ENCODE data around the gene FNIP1.

DNA sequence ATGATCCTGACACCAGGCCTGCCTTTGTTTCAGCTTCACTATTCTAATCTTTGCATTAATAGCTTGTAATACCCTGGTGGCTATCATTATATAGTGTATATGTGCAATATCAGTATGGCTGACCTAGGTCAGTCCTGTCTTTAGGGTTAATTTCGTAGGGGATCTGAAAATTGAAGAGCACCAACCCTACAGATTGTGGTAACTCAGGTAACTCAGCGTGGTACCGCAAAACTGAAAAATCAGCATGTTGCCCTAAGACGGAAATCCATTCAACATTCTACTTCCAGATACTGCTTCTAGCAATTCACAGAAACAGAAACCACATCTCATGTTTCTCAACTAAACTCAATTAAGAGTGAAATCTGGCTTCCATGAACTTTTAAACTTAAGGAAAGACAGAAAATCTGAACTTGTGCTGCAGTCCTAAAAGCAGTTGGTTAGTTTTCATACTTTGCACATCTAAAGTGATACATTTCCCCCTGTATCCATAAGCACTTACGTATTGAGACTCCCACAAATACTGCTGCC lies 78.3 kb downstream of the FNIP1 start:
- TF ChIP-seq, protein P1, sequence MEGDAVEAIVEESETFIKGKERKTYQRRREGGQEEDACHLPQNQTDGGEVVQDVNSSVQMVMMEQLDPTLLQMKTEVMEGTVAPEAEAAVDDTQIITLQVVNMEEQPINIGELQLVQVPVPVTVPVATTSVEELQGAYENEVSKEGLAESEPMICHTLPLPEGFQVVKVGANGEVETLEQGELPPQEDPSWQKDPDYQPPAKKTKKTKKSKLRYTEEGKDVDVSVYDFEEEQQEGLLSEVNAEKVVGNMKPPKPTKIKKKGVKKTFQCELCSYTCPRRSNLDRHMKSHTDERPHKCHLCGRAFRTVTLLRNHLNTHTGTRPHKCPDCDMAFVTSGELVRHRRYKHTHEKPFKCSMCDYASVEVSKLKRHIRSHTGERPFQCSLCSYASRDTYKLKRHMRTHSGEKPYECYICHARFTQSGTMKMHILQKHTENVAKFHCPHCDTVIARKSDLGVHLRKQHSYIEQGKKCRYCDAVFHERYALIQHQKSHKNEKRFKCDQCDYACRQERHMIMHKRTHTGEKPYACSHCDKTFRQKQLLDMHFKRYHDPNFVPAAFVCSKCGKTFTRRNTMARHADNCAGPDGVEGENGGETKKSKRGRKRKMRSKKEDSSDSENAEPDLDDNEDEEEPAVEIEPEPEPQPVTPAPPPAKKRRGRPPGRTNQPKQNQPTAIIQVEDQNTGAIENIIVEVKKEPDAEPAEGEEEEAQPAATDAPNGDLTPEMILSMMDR (IDR thresholded peaks at IDR 0.05) = no peak
- no peak for TF ChIP-seq EZH2 (IDR thresholded peaks at IDR 0.05; ENCODE audit: borderline replicate concordance, insufficient read depth, low read depth, low read length, poor library complexity, severe bottlenecking)
